Activated CD4-positive, alpha-beta T cell treated with anti-CD3 and anti-CD28 coated beads, Interleukin-2, amount 50 U/mL, for 24 hours (primary cell): ENCODE results near the gene DLX2.

Experiments used
- DNase-seq, 2 donors: peaks; one replicate each; pipeline ENCODE4 v3.0.0-alpha.2; 2020; ENCODE audit warnings: low read depth in 1 of 2, low spot score in 1 of 2

Gene DLX2

DNA sequence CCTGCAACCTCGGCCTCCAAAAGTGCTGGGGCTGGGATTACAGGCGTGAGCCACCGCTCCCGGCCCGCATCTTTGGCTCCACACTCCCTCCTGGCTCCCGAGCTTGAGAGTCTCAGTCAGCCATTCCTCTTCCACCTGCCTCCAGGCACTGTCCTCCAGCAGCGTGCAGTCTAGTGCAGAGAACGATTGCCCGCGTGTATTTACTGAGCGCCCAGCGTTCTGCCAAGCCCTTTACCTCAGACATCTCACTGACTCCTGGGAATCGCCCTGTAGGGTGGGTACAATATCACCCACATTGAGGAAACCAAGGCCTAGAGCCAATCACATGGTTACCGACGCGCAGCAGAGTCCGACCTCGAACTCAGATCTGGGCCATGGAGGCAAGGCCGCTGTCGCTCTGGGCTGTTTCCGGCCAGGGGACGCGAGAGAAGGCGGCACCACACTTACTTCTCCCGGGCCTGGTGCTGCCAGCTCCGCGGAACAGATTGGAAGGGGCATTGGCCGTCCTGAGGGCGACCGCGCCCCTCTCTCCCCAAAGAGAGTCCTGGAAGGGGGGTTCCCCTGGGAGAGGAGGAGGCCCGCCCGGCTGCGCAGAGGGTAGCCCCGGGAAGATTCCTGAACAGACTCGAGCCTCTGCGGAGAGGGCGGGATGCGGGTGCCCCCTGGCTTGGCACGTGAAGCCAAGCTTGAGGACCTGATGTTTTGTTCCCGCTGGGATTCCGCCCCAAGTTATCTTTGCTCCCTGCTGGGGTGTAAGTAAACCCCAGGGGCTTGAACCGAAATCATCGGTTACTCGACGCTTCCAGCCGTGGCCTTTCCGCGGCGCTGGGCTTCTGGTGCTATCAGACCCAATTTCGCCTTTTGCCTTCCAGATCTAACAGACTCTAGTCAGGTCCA is 5.2 kb upstream of the DLX2 start:
- no peak for DNase-seq

GRCh38 chr2:172106108-172106961 is 3.6 kb upstream of the DLX2 start:
- no peak for DNase-seq

GRCh38 chr2:172105471-172106107 is 2.9 kb upstream of the DLX2 start:
- DNase-seq = no peak

GRCh38 chr2:172103471-172104272 is 972 bp upstream of the DLX2 start:
- DNase-seq = peak in 1 of 2 donors; percentile 49

DNA sequence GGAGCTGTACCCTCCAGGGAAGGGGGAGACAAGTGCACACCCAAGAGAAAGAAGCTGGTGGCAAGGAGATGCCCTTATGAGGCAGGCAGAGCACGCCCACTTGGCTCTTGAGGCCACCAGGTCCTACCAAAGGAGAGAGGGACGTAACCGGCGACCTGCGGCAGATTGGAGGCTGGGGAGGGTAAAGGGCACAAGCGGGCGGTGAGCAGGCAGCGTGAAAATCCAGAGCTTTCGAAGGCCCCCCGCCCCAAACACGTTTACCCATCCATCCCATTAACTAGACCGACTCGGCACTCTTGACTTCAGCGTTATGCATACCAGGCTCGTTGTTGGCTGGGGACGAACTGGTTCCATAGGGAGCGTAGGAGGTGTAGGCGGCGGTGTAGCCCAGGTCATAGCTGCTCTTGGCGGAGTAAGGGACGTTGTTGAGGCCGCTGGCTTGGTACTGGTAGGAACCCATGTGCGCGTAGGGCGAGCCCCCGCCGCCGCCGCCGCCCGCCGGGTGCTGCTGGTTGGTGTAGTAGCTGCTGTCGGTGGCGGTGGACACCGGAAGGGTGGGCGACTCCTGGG is 794 bp downstream of the DLX2 start:
- DNase-seq = no peak

DNA sequence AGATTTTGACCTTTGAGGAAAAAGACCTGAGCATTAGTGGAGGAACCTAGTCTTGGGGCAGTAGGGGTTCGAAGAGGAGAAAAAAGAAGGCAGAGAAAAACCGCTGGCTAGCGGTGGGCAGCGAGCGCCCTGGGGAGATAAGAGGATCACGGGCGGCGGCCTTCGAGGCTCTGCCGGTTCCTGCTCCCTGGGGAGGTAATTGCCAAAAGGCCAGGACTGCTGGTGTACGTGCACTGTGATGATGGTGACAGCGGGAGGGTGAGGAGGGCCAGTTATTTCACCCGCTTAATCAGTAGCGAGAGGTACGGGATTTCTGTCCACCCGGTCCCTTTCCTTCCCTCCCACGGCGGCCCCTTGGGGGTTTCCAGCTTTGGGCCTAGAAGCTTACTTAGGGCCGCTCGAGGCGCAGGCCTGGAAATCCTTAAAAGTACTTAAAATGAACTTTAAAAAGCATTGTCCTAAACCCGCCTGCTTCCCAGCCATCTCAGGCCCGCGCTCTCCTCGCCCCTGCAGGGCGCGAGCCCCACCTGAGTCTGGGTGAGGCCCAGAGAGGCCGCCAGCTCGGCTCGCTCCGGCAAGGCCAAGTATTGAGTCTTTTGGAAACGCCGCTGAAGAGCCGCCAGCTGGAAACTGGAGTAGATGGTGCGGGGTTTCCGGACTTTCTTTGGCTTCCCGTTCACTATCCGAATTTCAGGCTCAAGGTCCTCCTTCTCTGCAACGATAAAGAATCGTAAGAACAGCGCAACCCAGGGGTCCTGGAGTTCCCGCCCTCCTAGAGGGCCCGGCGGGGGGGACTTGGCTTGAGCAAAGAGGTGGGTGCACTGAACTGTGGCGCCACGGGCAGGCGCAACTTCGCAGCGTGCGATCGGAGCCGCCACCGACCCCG is 1.5 kb downstream of the DLX2 start:
- no peak for DNase-seq

- DNase-seq = no peak
These were observed 2.4 kb downstream of the DLX2 start for GRCh38 chr2:172100080-172100934.

DNA sequence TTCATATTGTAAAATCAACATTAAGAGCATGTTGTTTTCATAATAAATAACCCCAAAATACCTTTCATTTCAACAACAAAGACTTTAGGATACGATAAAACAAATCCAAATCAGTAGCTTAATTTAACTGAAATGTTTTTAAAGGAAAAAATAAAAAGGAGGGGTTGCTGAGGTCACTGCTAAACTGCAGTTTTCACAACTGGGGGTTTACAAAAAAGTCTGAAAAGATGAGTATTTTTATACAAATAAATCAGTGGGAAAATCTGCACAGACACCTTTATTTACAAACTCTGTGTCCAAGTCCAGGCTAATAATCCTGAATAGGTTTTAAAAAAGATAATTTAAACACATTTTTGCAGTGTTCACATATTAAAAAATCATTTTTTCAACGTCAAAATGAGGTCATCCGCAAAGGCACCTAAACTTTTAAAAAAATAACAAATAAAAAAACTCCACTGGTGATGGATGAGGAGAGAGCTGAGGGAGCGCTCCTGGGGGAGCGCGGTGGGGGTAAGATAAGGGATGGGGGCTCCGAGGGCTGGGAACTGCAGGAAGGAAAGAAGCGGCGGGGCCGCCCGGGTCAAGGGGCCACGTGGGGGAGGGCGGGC is 3.1 kb downstream of the DLX2 start:
- no peak for DNase-seq

- no peak for DNase-seq
These were observed 3.8 kb downstream of the DLX2 start for GRCh38 chr2:172098650-172099471.

DNA sequence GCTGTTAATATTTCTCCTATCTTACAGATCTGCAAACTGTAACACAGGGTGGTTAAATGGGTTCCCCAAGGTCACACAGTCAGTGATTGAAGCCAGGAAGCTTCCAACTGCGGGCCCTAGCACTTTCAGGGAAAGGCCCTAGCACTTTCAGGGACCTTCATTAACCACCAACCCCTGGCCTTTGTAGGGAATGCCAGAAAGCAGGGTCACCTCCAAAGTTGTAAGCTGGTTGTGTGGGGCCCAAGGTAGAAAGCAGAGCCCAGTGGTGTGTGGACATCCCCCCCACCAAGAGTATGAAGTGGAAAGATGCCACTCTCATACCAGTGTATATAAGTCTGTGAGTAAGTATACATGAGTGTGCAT is 4.4 kb downstream of the DLX2 start:
- no peak for DNase-seq

- DNase-seq = no peak
These were observed 5.1 kb downstream of the DLX2 start for GRCh38 chr2:172097557-172098131.

GRCh38 chr2:172096626-172097547 is 5.8 kb downstream of the DLX2 start:
- DNase-seq = no peak

DNA sequence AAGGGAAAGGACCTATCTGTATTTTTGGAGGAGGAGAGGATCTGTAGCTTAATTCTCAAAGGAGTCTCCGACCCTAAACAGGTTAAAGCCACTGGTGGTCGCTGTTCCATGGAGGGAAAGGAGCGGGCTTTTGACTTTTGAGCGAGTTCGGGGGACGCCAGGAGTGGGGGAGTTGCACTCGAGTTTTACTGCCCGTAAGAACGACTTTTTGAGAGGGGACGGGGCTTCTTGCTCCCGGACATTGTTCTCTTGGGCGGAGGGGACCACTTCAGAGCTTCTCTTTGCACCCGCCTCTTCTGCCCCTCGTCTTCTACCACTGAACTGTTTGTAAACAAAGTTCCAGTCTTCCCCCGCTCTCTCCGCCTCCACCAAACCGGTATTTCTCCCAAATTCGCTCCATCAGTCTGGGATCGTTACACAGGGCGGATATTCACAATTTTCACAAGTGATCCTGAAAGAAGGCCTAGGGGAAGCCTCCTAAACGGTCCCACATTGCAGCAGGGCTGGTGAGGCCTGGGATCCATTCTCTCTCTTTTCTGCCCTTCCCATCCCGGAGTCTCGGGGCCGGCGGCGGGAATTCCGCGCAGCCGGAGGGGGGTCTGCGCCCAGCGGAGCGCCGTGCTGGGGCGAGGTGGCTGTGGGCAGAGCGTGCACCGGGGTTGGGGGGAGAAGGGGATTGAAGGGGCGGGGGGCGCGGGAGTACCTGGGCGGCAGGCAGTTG is 6.6 kb downstream of the DLX2 start:
- no peak for DNase-seq

DNA sequence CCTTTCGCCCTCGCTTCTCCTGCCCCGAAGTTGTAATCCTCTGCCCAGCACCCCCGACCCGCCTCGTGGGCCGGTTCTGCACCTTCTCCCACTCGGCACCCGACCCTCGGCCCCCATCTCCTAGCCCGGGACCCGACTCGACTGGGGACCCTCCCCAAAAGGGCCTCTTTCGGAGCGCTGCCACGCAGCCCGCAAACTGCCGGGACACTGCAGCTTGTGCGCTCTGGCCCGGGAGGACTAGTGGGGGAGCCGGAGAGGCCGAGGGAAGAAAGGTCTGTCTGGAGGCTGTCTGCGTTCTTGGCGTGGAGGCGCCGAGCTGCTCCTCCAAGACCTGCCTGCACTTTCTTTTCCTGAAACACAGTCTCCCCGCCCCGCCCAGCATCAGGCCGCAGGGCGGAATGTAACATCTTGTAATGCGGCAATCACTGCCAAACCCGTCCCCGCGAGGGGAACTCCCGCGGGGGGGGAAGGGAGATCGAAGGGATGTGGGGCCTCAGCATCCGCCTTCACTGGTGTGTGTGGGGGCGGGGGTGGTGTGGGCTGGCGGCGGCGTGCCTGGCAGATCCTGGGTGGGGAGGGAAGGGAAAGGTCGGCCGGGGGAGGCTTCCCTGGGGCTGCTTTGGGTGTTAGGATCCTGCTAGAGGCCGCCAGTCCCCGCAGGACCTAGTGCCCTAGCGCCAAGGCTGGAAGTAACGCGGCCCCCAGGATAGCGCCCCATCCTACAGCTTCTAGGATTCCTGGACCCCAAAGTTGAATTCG is 7.4 kb downstream of the DLX2 start:
- DNase-seq = no peak
